Keratinocyte (primary cell): ENCODE measurements around the gene FASTKD2. TPM values are rescaled to one million over a fixed set of nuclear protein-coding genes. Genes with fewer than 3 reads are reported as not detected.
A peak's percentile ranks its signal among the peaks of the same experiment; 100 is the strongest.

Experiments
- DNase-seq: peaks from one replicate; pipeline ENCODE4 v3.0.0-alpha.2; 2011; ENCODE audit warnings: low read depth, missing footprints, low spot score
- FAIRE-seq: peaks from 2 replicates; lab custom pipeline; 2011; peaks lifted over from hg19 to GRCh38; lab: Jason Lieb, UNC
- H2AFZ ChIP-seq: 2 replicates; pipeline ENCODE4 v1.6.0; 2012; ENCODE audit warnings: low read length, control low read depth, inconsistent platforms; ENCODE audit not compliant: control insufficient read depth
- H3K27ac ChIP-seq: 2 replicates; pipeline ENCODE4 v1.5.1; 2011; ENCODE audit warnings: low read length; ENCODE audit not compliant: control insufficient read depth, insufficient read depth
- H3K27me3 ChIP-seq: 3 replicates; pipeline ENCODE4 v1.6.0; 2011; ENCODE audit warnings: low read length; ENCODE audit not compliant: control insufficient read depth, insufficient read depth; ENCODE audit errors: extremely low read depth
- H3K36me3 ChIP-seq, 2 experiments: 2 replicates in 1 of 2; 3 replicates in 1 of 2; pipeline ENCODE4 v1.5.1; 2011; ENCODE audit warnings: low read length in 2 of 2, mild to moderate bottlenecking in 1 of 2; ENCODE audit not compliant: control insufficient read depth in 2 of 2, insufficient read depth in 2 of 2; ENCODE audit errors: extremely low read depth in 1 of 2
- H3K4me1 ChIP-seq: 3 replicates; pipeline ENCODE4 v1.5.1; 2011; ENCODE audit warnings: low read length; ENCODE audit not compliant: control insufficient read depth, insufficient read depth; ENCODE audit errors: extremely low read depth
- H3K4me2 ChIP-seq: 3 replicates; pipeline ENCODE4 v1.6.0; 2011; ENCODE audit warnings: low read depth, low read length; ENCODE audit not compliant: control insufficient read depth, insufficient read depth; ENCODE audit errors: extremely low read depth
- H3K4me3 ChIP-seq, 3 experiments: fragments of 200-600 bp in 1 of 3; sonication (generic) in 1 of 3; 2 replicates in 2 of 3; 3 replicates in 1 of 3; pipeline ENCODE4 v1.5.1; 2011 to 2016; ENCODE audit warnings: low read length in 3 of 3, mild to moderate bottlenecking in 3 of 3, control low read depth in 2 of 3, inconsistent platforms in 1 of 3, low read depth in 1 of 3, mixed read lengths in 1 of 3, mixed run types in 1 of 3, moderate library complexity in 1 of 3; ENCODE audit not compliant: control insufficient read depth in 2 of 3, insufficient read depth in 2 of 3; ENCODE audit errors: extremely low read depth in 1 of 3
- H3K79me2 ChIP-seq: 2 replicates; pipeline ENCODE4 v1.6.0; 2012; ENCODE audit warnings: low read length; ENCODE audit not compliant: control insufficient read depth, insufficient read depth
- H3K9ac ChIP-seq: 3 replicates; pipeline ENCODE4 v1.6.0; 2011; ENCODE audit warnings: low read length; ENCODE audit not compliant: control insufficient read depth, insufficient read depth; ENCODE audit errors: extremely low read depth
- H3K9me1 ChIP-seq: 3 replicates; pipeline ENCODE4 v1.6.0; 2011; ENCODE audit warnings: low read length; ENCODE audit not compliant: control insufficient read depth, insufficient read depth; ENCODE audit errors: extremely low read depth
- H3K9me3 ChIP-seq: 2 replicates; pipeline ENCODE4 v1.5.1; 2012; ENCODE audit warnings: low read depth, low read length; ENCODE audit not compliant: control insufficient read depth
- H4K20me1 ChIP-seq: 3 replicates; pipeline ENCODE4 v1.6.0; 2011; ENCODE audit warnings: low read length; ENCODE audit not compliant: control insufficient read depth, insufficient read depth; ENCODE audit errors: extremely low read depth
- CTCF ChIP-seq, 3 experiments: IDR thresholded peaks in 1 of 3; conservative IDR thresholded peaks in 1 of 3; optimal IDR thresholded peaks in 1 of 3; 2 replicates in 2 of 3; 3 replicates in 1 of 3; pipeline versions ENCODE3 to v1.5.1; 2011; ENCODE audit warnings: low read length in 3 of 3, mild to moderate bottlenecking in 3 of 3, moderate library complexity in 2 of 3, control low read depth in 1 of 3, inconsistent platforms in 1 of 3; ENCODE audit not compliant: insufficient read depth in 2 of 3; ENCODE audit errors: extremely low read depth in 1 of 3
- EZH2 ChIP-seq: IDR thresholded peaks from one replicate; pipeline ENCODE4 v1.6.1; 2012; ENCODE audit warnings: inconsistent platforms, mild to moderate bottlenecking, low read length, moderate library complexity
- dilution Hi-C: fragments of 300-500 bp; cut with MboI; formaldehyde crosslinking; loops from one replicate; pipeline ENCODE4 v1.7.0; 2020; ENCODE audit warnings: low sequenced_read_pairs; ENCODE audit not compliant: extremely low pct_ligation_motif_present
- polyA plus RNA-seq, 5 experiments: library from polyadenylated mRNA; depleted of rRNA in 3 of 5; stranded (reverse) in 3 of 5; stranded (forward) in 1 of 5; unstranded in 1 of 5; fragments of >200 nt; gene quantifications; 1 replicate in 1 of 5; 2 replicates in 3 of 5; 3 replicates in 1 of 5; pipeline versions ENCODE4 v1.2.1 to v1.2.3, GENCODE V29; 2011 to 2012; ENCODE audit warnings: missing spikeins in 2 of 5, low read depth in 1 of 5, low replicate concordance in 1 of 5

The FASTKD2 gene
- polyA plus RNA-seq, 1 donor (not counting 4 experiments of a cell fraction or from before 2014, with no cell fraction given): 51.1 TPM

- H3K27ac ChIP-seq: no peak overlapping the region
- no peak overlapping the region for H3K4me3 ChIP-seq
- H4K20me1 ChIP-seq: no peaks in the 10 kb centered on the region
- dilution Hi-C loops: no loop called here
- H3K79me2 ChIP-seq: no peaks in the 10 kb centered on the region
- H3K9ac ChIP-seq: no peak overlapping the region
- peak; percentile 2 for DNase-seq
- no peaks in the 10 kb centered on the region for H3K9me1 ChIP-seq
- H3K4me1 ChIP-seq: no peaks in the 10 kb centered on the region
- peaks cover 2 to 7% of the 10 kb centered on the region in 2 experiments for H3K36me3 ChIP-seq
- TF ChIP-seq CTCF (optimal IDR thresholded peaks at IDR 0.05 in 1 of 3, IDR thresholded peaks at IDR 0.05 in 1 of 3, conservative IDR thresholded peaks at IDR 0.05 in 1 of 3; ENCODE audit: extremely low read depth in 1 of 3, insufficient read depth in 2 of 3, low read length in 3 of 3) (peak; percentile 66 to 81 (median 78)), EZH2 (no peak)
- H3K27me3 ChIP-seq: no peaks in the 10 kb centered on the region
- H3K4me2 ChIP-seq: no peak overlapping the region
- no peak overlapping the region for H2AFZ ChIP-seq
- peak; percentile 90 for FAIRE-seq
- H3K9me3 ChIP-seq: no peaks in the 10 kb centered on the region
Measured at GRCh38 chr2:206800506-206801417, 35.4 kb downstream of the FASTKD2 start.

- Histone ChIP-seq H3K27ac (no peak overlapping the region), H4K20me1 (no peaks in the 10 kb centered on the region), H3K27me3 (no peaks in the 10 kb centered on the region), H3K79me2 (no peaks in the 10 kb centered on the region), H3K9me1 (no peaks in the 10 kb centered on the region), H3K9ac (no peak overlapping the region), H3K4me3 (no peak overlapping the region), H2AFZ (no peak overlapping the region), H3K4me1 (no peaks in the 10 kb centered on the region), H3K9me3 (no peaks in the 10 kb centered on the region), H3K36me3 (peaks cover 2% of the 10 kb centered on the region in 2 experiments), H3K4me2 (no peak overlapping the region)
- DNase-seq (no peak), FAIRE-seq (no peak)
- TF ChIP-seq EZH2: no peak
- TF ChIP-seq CTCF (optimal IDR thresholded peaks at IDR 0.05 in 1 of 3, IDR thresholded peaks at IDR 0.05 in 1 of 3, conservative IDR thresholded peaks at IDR 0.05 in 1 of 3; ENCODE audit: extremely low read depth in 1 of 3, insufficient read depth in 2 of 3, low read length in 3 of 3): no peak
- dilution Hi-C loops: no loop called here
Measured at GRCh38 chr2:206801418-206802189, 36.2 kb downstream of the FASTKD2 start.
